HG03342 (cell line): Measurements from ENCODE around the gene STX8.

ENCODE experiments used
- ATAC-seq: cut with Tn5 transposase; IDR thresholded peaks from one replicate; pipeline ENCODE4 v1.9.1; 2021; ENCODE audit warnings: mild to moderate bottlenecking, moderate library complexity; ENCODE audit not compliant: unreplicated experiment

The STX8 gene

DNA sequence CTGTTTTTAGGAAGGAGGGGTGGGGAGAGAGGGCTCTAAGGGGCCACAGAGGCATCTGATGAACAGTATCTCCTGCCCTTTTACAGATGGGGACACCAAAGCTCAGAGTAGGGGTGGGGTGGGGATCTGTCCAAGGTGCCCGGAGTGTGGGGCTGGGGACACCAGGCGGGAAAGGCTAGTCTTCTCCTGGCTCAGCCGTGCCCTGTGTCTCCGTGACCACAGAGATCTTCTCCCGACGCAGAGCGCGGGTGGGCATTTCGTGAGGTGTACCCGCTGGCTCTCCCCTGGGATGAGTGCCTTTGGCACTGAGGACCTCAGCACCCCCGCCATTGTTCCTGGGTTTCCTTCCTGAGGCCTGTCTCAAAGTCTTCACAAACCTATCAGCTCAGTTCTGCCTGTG lies 344.8 kb downstream of the STX8 start:
- ATAC-seq: no peak

- ATAC-seq: no peak
Measured at GRCh38 chr17:9230346-9230745, 345.3 kb downstream of the STX8 start.

- ATAC-seq: no peak
Measured at GRCh38 chr17:9229826-9230201, 345.8 kb downstream of the STX8 start.

- no peak for ATAC-seq
Measured at GRCh38 chr17:9229160-9229825, 346.3 kb downstream of the STX8 start.

DNA sequence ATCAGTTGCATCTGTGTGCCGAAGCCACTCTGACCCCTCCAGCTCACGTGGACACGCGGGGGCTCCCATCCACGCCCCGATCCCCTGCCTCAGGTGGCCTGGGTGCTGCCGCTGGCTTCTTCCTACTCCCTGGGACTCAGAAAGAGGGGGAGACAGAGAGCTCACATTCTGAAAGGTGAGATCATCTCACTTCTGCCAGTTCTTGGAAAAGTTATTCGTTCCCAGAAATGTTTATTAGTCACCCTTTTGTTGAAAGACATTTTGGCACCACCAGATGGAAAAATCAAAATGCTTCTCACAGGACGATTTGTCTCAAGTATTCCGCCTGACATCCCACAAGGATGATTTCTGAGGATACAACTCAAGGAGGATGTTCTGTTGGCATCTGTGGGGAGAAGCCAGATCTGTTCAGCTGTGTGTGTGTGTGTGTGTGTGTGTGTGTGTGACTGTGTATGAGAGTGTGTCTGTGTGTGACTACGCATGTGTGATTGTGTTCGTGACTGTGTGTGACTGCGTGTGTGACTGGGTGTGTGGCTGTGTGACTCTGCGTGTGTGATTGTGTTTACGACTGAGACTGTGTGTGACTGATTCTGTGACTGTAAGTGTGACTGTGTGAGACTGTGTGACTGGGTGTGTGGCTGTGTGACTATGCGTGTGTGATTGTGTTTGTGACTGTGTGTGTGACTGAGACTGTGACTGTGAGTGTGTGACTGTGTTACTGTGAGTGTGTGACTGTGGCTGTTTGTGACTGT lies 347.0 kb downstream of the STX8 start:
- ATAC-seq: no peak

DNA sequence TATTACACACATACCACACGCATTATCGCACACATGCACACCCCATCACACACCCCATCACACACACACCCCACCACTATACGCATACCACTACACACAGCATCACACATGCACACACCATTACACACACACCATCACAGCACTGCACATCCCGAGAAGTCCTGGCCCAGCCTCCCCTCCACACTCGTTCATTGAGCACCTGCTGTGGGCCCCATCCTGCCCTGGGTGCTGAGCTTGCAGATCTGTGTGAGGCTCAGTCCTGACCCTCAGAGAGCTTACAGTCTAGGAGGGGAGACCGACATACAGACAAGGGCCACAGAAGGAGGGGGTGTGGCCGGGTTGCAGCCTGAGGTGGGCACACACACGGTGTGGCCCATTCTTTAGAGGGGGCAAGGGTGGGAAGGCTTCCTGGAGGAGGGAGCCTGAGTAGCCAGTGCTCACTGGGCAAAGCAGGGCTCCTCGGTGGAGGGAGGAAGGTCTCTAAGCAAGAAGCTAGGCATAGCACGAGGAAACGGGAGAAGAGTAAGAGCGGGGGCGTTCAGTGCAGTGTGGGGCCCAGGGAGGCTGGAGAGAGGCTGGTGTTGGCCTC lies 347.7 kb downstream of the STX8 start:
- ATAC-seq: no peak

DNA sequence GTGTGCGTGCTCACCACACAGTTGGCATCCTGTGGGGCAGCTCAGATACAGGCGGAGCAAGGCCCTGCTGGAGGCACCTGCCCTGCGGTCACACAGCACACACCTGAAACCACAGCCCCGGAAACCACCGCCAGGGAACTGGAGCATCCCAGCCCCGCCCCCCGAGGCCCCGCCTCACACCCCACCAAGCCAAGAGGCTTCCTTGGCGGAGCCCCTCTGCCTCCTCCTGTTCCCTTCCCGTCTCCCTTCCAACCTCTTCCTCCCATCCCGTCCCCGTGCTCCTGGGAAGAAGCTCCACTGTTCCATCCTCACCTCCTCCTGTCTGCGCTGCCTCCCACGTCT lies 348.9 kb downstream of the STX8 start:
- no peak for ATAC-seq

DNA sequence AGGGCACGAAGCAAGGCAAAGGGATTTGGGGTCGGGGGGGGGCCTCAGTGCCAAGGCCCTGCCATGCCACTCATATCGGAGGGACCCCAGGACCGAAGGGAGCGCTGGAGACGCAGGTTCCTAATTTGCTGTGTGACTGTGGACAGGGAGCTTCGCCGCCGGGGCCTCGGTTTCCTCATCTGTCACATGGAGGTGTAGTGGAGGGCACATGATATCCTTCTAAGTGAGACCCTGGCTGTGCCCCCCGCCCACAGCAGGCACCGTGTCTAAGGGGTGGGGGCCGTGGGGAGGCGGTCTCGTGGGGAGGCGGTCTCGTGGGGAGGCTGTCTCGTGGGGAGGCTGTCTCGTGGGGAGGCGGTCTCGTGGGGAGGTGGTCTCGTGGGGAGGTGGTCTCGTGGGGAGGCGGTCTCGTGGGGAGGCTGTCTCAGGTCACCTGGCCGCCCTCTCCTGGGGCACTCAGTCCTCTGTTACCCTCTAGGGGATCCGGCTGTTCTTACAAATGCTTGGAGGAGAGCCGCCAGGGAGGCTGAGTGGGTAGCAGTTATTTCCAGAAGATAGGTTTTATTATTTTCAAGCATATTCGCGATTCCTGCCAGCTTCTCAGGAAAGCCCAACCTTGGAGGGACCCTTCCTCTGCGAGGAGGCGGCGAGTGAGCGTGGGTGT lies 349.4 kb downstream of the STX8 start:
- ATAC-seq: no peak

DNA sequence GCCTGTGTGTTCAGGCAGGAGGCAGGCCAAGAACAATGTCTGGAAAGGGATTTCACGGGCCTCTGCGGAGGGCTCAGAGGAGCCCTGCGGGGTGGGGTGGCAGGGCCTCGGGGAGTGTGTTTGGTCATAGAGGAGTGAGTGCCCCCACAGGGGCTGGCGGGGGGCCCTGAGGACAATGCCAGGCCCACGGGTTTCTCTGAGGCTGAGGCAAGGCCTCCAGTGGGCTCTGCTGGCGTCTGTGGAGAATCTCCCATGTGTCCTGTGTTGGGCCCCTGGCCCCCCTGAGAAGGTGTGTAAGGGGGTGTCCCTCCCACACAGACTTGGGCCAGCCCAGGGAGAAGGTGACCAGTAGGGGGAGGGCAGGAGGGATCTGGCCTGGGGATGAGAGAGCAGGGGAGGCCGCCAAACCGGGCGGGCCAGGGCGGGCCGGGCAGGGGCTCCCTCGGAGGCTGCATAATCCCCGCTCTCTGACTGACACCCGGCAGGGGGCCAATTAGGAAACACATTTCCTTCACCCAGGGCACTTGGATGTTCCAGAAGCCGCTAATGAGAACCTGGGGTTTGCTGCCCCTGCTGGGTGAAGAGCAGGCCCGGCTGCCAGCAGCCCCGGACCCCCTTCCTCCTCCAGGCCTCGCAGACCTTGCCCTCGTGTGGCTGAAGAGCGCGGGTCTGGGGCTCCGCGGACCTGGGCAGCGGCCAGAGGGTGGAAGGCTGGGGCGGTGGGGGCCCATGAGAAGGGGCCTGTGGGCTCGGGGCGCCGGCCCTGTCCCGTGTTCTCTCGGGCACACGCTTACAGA lies 350.1 kb downstream of the STX8 start:
- no peak for ATAC-seq

DNA sequence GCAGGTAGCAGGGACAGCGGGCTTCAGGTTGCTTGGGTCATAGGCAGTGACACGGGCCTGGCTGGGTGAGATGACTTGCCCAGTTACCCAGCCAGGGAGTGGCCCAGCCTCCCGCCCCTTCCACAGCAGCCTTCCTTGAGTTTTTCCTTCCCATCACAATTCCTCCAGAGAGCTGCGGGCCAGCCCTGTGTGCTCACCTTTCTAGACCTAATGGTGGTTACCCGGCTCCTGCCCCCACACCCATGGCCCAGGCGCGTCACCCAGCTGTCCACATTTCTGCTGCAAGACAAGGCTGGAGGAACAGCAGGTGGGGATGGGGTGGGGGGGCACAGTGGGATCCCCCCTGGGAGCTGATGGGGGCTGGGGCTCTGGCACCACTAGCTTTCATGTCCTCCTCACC lies 351.1 kb downstream of the STX8 start:
- no peak for ATAC-seq

- ATAC-seq: no peak
Measured at GRCh38 chr17:9223531-9223930, 352.1 kb downstream of the STX8 start.

DNA sequence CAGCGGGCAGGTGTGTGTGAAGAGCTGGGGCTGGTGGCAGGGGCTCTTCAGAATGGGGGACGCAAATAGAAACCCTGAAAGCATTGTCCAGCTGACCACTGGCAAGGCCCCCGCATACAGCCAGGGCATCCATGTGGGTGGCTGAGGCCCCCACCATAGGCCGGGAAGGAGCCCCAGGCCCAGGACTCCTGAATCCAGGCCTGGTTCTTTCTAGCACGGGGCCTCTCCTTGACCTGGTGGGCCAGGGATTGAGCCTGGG lies 353.8 kb downstream of the STX8 start:
- ATAC-seq: no peak

- no peak for ATAC-seq
Measured at GRCh38 chr17:9221147-9221921, 354.3 kb downstream of the STX8 start.

GRCh38 chr17:9220398-9221146 lies 355.0 kb downstream of the STX8 start:
- ATAC-seq: no peak

DNA sequence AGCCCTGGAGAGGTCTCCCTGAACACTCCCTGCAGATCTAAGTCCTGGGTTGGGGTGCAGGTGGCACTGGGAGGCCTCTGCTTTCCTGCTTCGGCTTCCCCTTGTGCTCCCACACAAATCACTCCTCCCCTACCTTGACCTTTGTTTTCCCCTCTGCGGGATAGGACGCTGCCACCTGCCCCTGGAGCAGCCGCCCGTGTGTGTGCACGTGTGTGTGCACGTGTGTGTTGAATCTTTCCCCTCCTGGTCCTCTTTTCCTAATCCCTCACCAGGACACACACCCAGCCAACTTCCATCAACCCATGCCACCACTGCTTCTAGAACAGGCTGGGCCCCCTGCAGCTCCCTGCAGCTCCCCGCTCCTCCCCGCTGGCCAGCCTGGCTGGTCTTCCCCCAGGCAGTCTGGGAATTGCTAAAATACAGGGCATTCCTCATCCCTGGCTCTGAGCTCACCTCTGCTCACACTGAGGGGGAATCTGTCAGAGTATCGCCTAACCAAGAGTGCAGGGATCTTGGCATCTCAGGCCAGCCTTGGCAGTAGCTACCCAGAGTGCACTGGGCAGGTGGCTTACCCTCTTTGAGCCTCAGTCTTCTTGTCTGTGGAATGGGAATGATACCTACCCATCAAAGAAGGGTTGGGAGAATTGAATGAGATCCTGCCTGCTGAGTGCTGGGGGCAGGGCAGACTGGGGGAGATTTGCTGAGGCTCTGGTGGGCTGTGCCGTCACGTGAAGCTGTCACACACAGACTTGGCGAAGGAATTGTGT lies 355.8 kb downstream of the STX8 start:
- no peak for ATAC-seq

DNA sequence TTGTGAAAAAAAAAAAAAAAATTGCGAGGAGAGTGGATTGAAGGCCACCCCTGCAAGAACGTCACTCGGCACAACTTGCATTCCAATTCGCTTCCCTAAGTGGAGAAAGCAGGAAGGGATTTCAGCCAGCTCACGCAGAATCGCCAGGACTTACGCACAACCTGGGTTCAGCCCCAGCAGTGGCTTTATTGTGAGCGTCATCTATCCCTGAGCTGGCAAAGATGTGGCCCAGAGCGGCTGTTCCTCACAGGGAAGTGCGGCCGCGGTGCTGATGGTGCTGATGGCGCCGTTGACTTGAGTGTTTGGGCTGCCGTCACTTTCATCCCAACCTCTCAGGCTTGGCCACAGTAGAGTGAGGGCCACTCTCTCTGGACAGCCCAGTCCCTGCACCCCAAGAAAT lies 356.7 kb downstream of the STX8 start:
- ATAC-seq: no peak

- ATAC-seq: no peak
Measured at GRCh38 chr17:9218064-9218635, 357.5 kb downstream of the STX8 start.

- no peak for ATAC-seq
Measured at GRCh38 chr17:9217151-9218056, 358.2 kb downstream of the STX8 start.
